ENCODE data around the gene EVL. TPM values are rescaled to one million over a fixed set of nuclear protein-coding genes. Genes with fewer than 3 reads are reported as not detected.

EVL gene
- total and polyA plus RNA-seq, 2 donors from 2014 or later, result 54.8 to 84.1 TPM

DNA sequence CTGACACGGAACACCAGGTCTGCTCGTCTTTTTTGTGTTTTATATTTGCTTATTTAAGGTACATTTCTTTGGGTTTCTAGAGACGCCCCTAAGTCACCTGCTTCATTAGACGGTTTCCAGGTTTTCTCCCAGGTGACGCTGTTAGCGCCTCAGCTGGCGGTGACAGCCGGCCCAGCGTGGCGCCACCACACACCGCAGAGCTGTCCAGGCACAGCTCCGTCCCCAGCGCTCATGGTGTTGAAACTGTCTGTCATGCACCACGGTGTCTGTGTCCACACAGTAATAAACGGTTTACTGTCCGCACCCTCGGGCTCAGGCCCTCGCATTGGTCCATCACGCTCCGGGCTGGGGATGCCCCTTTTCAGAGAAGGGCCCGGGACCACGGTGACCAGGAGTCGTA lies 78.7 kb downstream of the EVL start:
- H3K36me3 ChIP-seq (ENCODE audit: control insufficient read depth in 2 of 3, insufficient read depth in 3 of 3, low read length in 3 of 3), result no peaks in the 10 kb centered on the region
- TF ChIP-seq, protein P1, sequence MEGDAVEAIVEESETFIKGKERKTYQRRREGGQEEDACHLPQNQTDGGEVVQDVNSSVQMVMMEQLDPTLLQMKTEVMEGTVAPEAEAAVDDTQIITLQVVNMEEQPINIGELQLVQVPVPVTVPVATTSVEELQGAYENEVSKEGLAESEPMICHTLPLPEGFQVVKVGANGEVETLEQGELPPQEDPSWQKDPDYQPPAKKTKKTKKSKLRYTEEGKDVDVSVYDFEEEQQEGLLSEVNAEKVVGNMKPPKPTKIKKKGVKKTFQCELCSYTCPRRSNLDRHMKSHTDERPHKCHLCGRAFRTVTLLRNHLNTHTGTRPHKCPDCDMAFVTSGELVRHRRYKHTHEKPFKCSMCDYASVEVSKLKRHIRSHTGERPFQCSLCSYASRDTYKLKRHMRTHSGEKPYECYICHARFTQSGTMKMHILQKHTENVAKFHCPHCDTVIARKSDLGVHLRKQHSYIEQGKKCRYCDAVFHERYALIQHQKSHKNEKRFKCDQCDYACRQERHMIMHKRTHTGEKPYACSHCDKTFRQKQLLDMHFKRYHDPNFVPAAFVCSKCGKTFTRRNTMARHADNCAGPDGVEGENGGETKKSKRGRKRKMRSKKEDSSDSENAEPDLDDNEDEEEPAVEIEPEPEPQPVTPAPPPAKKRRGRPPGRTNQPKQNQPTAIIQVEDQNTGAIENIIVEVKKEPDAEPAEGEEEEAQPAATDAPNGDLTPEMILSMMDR (IDR thresholded peaks at IDR 0.05; ENCODE audit: borderline replicate concordance, extremely low read depth, insufficient read depth), result no peak
- H3K27ac ChIP-seq (ENCODE audit: low read depth in 2 of 2, low read length in 2 of 2), result no peak overlapping the region
- intact Hi-C loops (cut with DNase I), result no loop called here
- no peak overlapping the region for H3K9ac ChIP-seq (ENCODE audit: low read length in 3 of 3)
- no peak overlapping the region for H3K4me3 ChIP-seq (ENCODE audit: low read length in 3 of 3)
- no peaks in the 10 kb centered on the region for H3K27me3 ChIP-seq (ENCODE audit: control insufficient read depth, insufficient read depth, low read length)
- no peaks in the 10 kb centered on the region for H3K9me3 ChIP-seq (ENCODE audit: control insufficient read depth in 2 of 3, insufficient read depth in 1 of 3, low read length in 3 of 3)
- FAIRE-seq, result no peak
- no peak for DNase-seq
- peaks cover 0 to 17% (median 7%) of the 10 kb centered on the region in 3 donors for H3K4me1 ChIP-seq (ENCODE audit: control insufficient read depth in 2 of 3, insufficient read depth in 2 of 3, low read depth in 1 of 3, low read length in 3 of 3)

DNA sequence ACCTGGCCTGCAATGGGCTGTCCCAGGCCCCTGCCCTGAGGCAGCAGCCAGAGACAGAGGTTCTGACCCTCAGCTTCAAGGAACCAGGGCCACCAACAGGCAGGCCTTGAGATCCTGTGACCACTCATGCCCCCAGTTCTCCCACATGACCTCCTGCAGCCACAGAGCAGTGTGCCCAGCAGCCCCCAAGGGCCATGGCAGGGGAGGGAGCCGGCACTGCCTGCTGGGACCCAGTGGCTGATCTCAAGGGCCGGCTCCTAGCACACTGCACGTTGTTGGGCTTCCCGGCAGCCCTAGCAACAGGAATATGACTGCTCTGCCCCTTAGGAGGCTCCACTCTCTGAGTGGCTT lies 79.4 kb downstream of the EVL start:
- FAIRE-seq, result no peak
- Histone ChIP-seq H3K9me3 (ENCODE audit: control insufficient read depth in 2 of 3, insufficient read depth in 1 of 3, low read length in 3 of 3) (no peaks in the 10 kb centered on the region), H3K36me3 (ENCODE audit: control insufficient read depth in 2 of 3, insufficient read depth in 3 of 3, low read length in 3 of 3) (no peaks in the 10 kb centered on the region), H3K4me1 (ENCODE audit: control insufficient read depth in 2 of 3, insufficient read depth in 2 of 3, low read depth in 1 of 3, low read length in 3 of 3) (peaks cover 0 to 19% (median 7%) of the 10 kb centered on the region in 3 donors), H3K9ac (ENCODE audit: low read length in 3 of 3) (no peak overlapping the region), H3K27ac (ENCODE audit: low read depth in 2 of 2, low read length in 2 of 2) (no peak overlapping the region), H3K4me3 (ENCODE audit: low read length in 3 of 3) (no peak overlapping the region), H3K27me3 (ENCODE audit: control insufficient read depth, insufficient read depth, low read length) (no peaks in the 10 kb centered on the region)
- intact Hi-C loops (cut with DNase I), result no loop called here
- DNase-seq, result no peak
- TF ChIP-seq, protein P1 (IDR thresholded peaks at IDR 0.05; ENCODE audit: borderline replicate concordance, extremely low read depth, insufficient read depth), result no peak

DNA sequence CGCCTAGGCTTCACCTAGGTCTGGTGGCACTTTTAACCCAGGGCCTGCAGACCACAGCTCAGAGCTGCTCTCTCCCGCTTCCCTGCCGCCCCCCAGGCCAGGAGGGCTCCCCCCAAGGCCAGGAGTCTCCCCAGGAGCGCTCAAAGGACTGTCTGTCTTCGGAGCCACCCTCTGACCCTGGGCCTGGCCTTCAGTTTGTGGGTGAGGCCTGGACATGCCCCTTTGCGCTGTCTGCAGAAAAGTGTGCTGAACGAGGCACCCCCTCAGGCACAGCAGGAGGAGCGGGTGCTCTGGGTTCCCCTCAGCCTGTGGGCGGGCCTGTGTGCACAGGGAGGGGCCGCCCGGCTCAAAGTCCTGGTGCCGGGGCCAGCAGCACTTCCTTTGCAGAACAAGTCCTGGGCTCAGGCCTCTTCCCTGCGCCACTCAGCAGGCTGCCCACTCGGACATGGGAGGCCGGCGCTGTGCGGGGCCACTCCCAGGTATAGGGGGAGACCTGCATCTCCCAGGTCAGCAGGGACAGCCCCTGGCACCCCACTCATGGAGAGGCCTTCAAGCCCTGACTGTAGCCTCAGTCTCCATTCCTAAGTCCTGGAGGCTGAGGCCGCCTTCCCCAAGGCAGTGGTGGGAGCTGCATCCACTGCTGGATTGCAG lies 79.9 kb downstream of the EVL start:
- Histone ChIP-seq H3K27me3 (ENCODE audit: control insufficient read depth, insufficient read depth, low read length) (no peaks in the 10 kb centered on the region), H3K4me3 (ENCODE audit: low read length in 3 of 3) (no peak overlapping the region), H3K9me3 (ENCODE audit: control insufficient read depth in 2 of 3, insufficient read depth in 1 of 3, low read length in 3 of 3) (no peaks in the 10 kb centered on the region), H3K4me1 (ENCODE audit: control insufficient read depth in 2 of 3, insufficient read depth in 2 of 3, low read depth in 1 of 3, low read length in 3 of 3) (peaks cover 0 to 21% (median 7%) of the 10 kb centered on the region in 3 donors), H3K36me3 (ENCODE audit: control insufficient read depth in 2 of 3, insufficient read depth in 3 of 3, low read length in 3 of 3) (no peaks in the 10 kb centered on the region), H3K9ac (ENCODE audit: low read length in 3 of 3) (no peak overlapping the region), H3K27ac (ENCODE audit: low read depth in 2 of 2, low read length in 2 of 2) (no peak overlapping the region)
- TF ChIP-seq, protein P1 (IDR thresholded peaks at IDR 0.05; ENCODE audit: borderline replicate concordance, extremely low read depth, insufficient read depth), result no peak
- intact Hi-C loops (cut with DNase I), result no loop called here
- DNase-seq, result no peak
- FAIRE-seq, result no peak
